DND-41 (cell line): ENCODE results near the gene TCF20.

ENCODE experiments used
- ATAC-seq: fragments of 200-7000 bp; cut with Tn5 transposase; 3 replicates; pipeline ENCODE4 v1.9.1; 2021; ENCODE audit warnings: low read depth; ENCODE audit not compliant: insufficient read depth
- DNase-seq: peaks from one replicate; pipeline ENCODE4 v3.0.0-alpha.2; 2020
- H2AFZ ChIP-seq: 2 replicates; pipeline ENCODE4 v1.6.0; 2012; ENCODE audit warnings: low read depth, low read length
- H3K27ac ChIP-seq: 2 replicates; pipeline ENCODE4 v1.5.1; 2012; ENCODE audit warnings: low read length, inconsistent platforms
- H3K27me3 ChIP-seq: fragments of 200-600 bp; sonication (generic); 2 replicates; pipeline ENCODE4 v1.6.0; 2012; ENCODE audit warnings: low read length, mild to moderate bottlenecking, inconsistent platforms; ENCODE audit not compliant: insufficient read depth, poor library complexity
- H3K36me3 ChIP-seq: 2 replicates; pipeline ENCODE4 v1.5.1; 2012; ENCODE audit warnings: low read length, inconsistent platforms; ENCODE audit not compliant: insufficient read depth
- H3K4me1 ChIP-seq: 2 replicates; pipeline ENCODE4 v1.5.1; 2012; ENCODE audit warnings: mild to moderate bottlenecking, low read length; ENCODE audit not compliant: insufficient read depth
- H3K4me2 ChIP-seq: 2 replicates; pipeline ENCODE4 v1.6.0; 2012; ENCODE audit warnings: mild to moderate bottlenecking, moderate library complexity, low read length, inconsistent platforms; ENCODE audit not compliant: insufficient read depth
- H3K4me3 ChIP-seq, 2 experiments: fragments of 200-600 bp in 1 of 2; shearing (Covaris generic) in 1 of 2; 2 replicates each; pipeline ENCODE4 v1.5.1; 2012 to 2016; ENCODE audit warnings: inconsistent platforms in 2 of 2, low read length in 2 of 2, mild to moderate bottlenecking in 2 of 2, low read depth in 1 of 2, moderate library complexity in 1 of 2
- H3K79me2 ChIP-seq: 2 replicates; pipeline ENCODE4 v1.6.0; 2012; ENCODE audit warnings: low read length, inconsistent platforms; ENCODE audit not compliant: insufficient read depth
- H3K9ac ChIP-seq: 2 replicates; pipeline ENCODE4 v1.6.0; 2012; ENCODE audit warnings: low read depth, mild to moderate bottlenecking, inconsistent platforms, low read length, moderate library complexity
- H3K9me3 ChIP-seq: 2 replicates; pipeline ENCODE4 v1.5.1; 2012; ENCODE audit warnings: low read length, moderate library complexity, mild to moderate bottlenecking, inconsistent platforms; ENCODE audit not compliant: insufficient read depth, severe bottlenecking
- H4K20me1 ChIP-seq: 2 replicates; pipeline ENCODE4 v1.6.0; 2012; ENCODE audit warnings: low read length; ENCODE audit not compliant: insufficient read depth
- EZH2 ChIP-seq: IDR thresholded peaks from 3 replicates; pipeline ENCODE4 v1.6.1; 2012; ENCODE audit warnings: borderline replicate concordance, low read depth, mild to moderate bottlenecking, moderate library complexity, low read length, inconsistent platforms; ENCODE audit not compliant: severe bottlenecking
- TF ChIP-seq, protein P1 (sequence below): IDR thresholded peaks from 2 replicates; pipeline ENCODE4 v1.5.1; 2012; ENCODE audit warnings: borderline replicate concordance, low read length, moderate library complexity, mild to moderate bottlenecking; ENCODE audit not compliant: poor library complexity, severe bottlenecking; ENCODE audit errors: extremely low read depth

Gene TCF20

DNA sequence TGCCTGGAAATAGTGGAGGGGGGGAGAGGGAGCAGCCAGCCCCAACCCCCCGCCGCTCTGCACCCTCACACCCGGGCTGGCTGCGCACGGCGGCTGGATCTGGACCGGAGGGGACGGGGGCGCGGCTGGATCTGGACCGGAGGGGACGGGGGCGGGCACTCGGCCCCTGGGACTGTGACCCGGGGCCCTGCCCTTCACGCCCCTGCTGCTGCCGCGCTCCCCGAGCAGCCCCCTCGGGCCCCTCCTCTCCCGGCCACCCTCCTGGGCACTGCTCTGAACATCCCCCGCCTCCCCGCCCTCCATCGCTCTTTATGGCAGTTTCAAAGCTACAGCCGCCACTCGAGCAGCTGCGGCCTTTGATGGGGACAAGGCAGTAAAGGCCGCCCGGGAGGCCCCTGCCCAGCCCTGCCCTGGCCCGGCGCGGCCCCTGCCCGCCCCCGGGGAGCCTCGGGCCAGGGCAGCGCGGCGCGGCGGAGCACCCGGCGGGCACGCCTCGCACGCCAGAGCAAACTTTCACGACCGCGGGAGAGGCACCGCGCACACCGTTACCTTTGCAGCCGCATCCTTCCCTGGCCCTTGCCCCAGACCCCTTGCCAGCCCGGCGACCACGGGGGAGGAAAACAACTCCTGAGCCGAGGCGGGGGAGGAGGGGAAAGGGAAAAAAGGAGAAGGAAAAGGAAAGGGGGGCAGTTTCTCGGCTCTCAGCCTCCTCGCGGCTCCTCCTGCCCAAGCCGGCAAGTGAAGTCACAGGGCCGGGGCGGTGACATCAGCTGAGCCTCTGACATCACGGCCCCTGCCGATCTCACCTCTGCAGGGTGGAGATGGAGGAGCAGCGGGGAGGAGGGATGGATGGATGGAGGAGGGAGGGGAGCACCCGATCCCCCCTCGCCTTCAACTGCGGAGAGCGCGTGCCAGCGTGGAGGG is 13.1 kb upstream of the TCF20 start:
- H3K79me2 ChIP-seq: peaks cover 14% of the 10 kb centered on the region; the same call in 1 of the 2 replicates
- no peaks in the 10 kb centered on the region for H3K9me3 ChIP-seq
- no peak overlapping the region for H3K9ac ChIP-seq
- H3K36me3 ChIP-seq: no peaks in the 10 kb centered on the region
- no peak for TF ChIP-seq EZH2
- TF ChIP-seq, protein P1, sequence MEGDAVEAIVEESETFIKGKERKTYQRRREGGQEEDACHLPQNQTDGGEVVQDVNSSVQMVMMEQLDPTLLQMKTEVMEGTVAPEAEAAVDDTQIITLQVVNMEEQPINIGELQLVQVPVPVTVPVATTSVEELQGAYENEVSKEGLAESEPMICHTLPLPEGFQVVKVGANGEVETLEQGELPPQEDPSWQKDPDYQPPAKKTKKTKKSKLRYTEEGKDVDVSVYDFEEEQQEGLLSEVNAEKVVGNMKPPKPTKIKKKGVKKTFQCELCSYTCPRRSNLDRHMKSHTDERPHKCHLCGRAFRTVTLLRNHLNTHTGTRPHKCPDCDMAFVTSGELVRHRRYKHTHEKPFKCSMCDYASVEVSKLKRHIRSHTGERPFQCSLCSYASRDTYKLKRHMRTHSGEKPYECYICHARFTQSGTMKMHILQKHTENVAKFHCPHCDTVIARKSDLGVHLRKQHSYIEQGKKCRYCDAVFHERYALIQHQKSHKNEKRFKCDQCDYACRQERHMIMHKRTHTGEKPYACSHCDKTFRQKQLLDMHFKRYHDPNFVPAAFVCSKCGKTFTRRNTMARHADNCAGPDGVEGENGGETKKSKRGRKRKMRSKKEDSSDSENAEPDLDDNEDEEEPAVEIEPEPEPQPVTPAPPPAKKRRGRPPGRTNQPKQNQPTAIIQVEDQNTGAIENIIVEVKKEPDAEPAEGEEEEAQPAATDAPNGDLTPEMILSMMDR: no peak
- no peak overlapping the region for H3K4me2 ChIP-seq
- DNase-seq (no peak), ATAC-seq (no peak)
- no peak overlapping the region for H2AFZ ChIP-seq
- H3K27me3 ChIP-seq: no peaks in the 10 kb centered on the region
- H3K4me1 ChIP-seq: peaks cover 24% of the 10 kb centered on the region
- no peak overlapping the region for H3K4me3 ChIP-seq
- no peak overlapping the region for H3K27ac ChIP-seq
- H4K20me1 ChIP-seq: peaks cover 69% of the 10 kb centered on the region

DNA sequence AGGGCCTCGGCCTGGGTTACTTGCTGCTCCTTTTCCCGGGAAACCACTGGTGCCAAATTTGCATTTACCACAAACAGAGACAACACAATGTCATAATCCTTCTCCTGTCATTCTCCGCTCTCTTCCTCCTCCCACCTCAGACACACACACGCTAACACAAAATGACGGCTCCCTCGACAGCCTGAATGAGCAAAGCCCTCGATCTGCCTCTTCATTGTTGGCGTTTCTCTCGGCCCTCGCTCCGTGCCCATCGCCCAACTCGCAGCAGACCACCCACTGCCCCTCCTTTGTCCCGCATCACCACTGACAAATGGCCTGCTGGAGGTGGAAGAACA is 12.5 kb upstream of the TCF20 start:
- Histone ChIP-seq H3K9me3 (no peaks in the 10 kb centered on the region), H3K27me3 (no peaks in the 10 kb centered on the region), H3K4me2 (no peak overlapping the region), H3K27ac (no peak overlapping the region), H3K4me1 (peaks cover 24% of the 10 kb centered on the region), H2AFZ (no peak overlapping the region), H3K79me2 (peaks cover 14% of the 10 kb centered on the region; the same call in 1 of the 2 replicates), H3K36me3 (no peaks in the 10 kb centered on the region), H3K4me3 (no peak overlapping the region), H4K20me1 (peaks cover 70% of the 10 kb centered on the region), H3K9ac (no peak overlapping the region)
- no peak for TF ChIP-seq EZH2
- TF ChIP-seq, protein P1: no peak
- DNase-seq (no peak), ATAC-seq (no peak)

DNA sequence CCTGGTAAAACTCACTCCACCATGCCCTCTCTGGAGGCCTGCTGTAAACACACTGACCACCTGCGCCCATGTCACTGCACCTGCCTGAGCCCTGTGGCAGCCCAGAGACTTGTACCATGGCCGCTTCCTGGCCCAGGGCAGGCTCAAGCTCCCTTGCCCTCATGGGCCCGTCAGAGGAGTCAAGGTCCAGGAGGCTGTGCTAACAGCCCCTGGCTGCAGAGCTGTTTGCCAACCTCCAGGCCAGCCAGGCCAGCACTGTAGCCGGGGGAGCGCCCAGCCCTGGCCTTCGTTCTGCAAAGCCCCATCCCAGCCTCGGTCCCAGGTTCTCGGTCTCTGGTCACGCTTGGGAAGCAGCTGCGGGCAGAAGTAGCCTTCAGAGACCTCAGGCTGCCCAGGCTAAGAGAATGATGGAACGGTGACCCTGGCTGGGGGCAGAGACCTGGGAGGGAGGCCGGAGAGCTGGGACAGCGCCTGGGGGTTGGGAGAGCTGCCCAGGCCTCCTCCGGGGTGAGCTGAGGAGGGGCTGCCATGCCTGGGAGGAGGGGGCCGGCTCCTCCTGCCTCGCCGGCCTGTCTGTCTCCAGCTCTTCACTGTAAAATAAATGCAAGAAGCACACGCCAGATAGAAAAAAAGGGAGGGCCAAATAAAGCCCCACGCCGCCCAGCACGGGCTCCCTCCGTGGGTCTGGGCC is 11.9 kb upstream of the TCF20 start:
- TF ChIP-seq, protein P1: no peak
- no peak for TF ChIP-seq EZH2
- DNase-seq (no peak), ATAC-seq (no peak)
- Histone ChIP-seq H3K36me3 (no peaks in the 10 kb centered on the region), H3K79me2 (peaks cover 14% of the 10 kb centered on the region; the same call in 1 of the 2 replicates), H3K9ac (no peak overlapping the region), H4K20me1 (peaks cover 70% of the 10 kb centered on the region), H3K4me3 (no peak overlapping the region), H3K27ac (no peak overlapping the region), H3K27me3 (no peaks in the 10 kb centered on the region), H3K4me2 (no peak overlapping the region), H2AFZ (no peak overlapping the region), H3K4me1 (peaks cover 19% of the 10 kb centered on the region), H3K9me3 (no peaks in the 10 kb centered on the region)
